Amniotic stem cell (primary cell): ENCODE data around the gene NPY5R.

ENCODE experiments used
- DNase-seq: peaks from one replicate; lab custom pipeline; 2025; lab: John Stamatoyannopoulos, UW

Gene NPY5R

DNA sequence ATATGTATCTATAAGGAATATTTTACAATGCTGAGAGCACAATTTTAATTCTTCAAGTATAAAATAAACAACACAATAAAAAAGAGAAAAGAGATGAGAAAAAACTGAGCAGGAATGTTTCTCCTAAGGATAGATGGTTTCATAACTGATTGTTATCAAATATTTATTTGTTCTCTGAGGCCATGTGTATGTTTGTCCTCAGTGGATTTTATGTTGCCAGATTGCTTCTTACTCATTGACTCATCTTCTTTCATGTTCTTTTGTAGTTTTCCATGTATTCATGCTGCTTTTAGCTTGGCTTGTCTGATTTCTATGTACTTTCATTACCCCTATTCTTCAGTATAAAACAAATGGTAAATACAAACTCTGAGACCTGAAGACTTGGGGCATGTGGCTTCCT, 41.2 kb downstream of the NPY5R start:
- DNase-seq, result no peak

GRCh38 chr4:163385466-163385865, 41.8 kb downstream of the NPY5R start:
- no peak for DNase-seq

- DNase-seq, result no peak
Observed at GRCh38 chr4:163391756-163392155, 48.1 kb downstream of the NPY5R start.

GRCh38 chr4:163392328-163392727, 48.6 kb downstream of the NPY5R start:
- DNase-seq, result no peak

DNA sequence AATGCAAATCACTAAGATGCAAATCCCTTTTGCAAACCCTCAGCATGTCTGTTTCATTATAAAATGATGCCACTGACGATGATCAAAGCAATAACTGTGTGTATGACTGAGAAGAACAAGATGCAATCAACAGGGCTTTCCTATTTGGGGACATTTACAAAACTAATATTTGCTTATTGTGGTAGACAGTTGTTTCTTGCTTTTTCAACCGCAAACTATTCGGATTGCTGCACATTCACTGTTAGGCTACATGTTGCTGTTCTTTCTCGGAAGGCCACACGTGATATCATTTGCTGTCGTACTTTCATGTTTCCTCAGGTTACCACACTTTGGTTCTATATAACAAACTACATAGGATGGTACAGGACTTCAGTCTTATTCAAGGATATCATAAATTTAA, 49.8 kb downstream of the NPY5R start:
- no peak for DNase-seq

- DNase-seq, result no peak
Observed at GRCh38 chr4:163395055-163395454, 51.4 kb downstream of the NPY5R start.

- DNase-seq, result no peak
Observed at GRCh38 chr4:163395758-163396157, 52.1 kb downstream of the NPY5R start.

DNA sequence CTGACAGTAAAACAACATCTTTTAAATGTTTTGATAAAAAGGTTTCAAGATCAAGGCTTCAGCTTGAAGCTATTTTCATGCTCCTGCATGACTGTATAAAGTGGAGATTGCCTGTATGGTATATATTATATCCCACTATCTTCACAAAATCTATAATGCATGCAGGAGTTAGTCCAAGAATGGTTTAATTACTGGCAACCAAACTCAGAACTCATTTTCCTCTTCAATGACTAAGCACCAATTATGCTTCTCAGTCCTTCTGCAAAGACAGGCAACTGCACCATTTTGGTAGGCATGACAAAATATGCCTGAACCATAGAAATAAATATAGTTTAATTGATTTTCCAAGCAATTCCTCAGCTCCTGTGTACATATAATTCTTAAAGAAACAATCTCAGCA, 54.5 kb downstream of the NPY5R start:
- no peak for DNase-seq

DNA sequence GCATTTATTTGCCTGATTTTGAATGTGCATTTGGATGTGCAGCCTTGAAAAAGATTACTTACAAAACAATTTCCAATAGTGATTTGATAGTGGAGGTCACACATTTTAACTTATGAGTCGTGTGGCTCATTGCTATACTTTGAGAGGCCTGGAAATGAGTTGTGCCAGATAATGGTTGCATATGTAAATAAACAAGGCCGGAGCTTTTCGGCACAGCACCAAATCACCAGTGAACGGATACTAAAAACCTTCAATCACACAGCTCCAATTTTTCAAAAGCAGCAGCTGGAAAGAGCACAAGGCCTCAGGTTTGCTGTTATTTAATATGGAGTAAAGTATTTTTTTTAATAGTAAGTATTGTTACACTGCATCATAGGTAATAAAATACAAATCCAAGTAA, 57.2 kb downstream of the NPY5R start:
- no peak for DNase-seq
